Tibial nerve (tissue), 4 donors: ENCODE data around the gene ASCC1.

ENCODE experiments used
- CTCF ChIP-seq, 5 experiments: fragments of 200-600 bp in 3 of 5; fragments of 450-650 bp in 2 of 5; sonication (generic) in 3 of 5; IDR thresholded peaks; one replicate each; pipeline ENCODE4 v1.5.1; 2016 to 2019; ENCODE audit warnings: antibody characterized with exemption in 5 of 5, mild to moderate bottlenecking in 3 of 5, moderate library complexity in 2 of 5
- EP300 ChIP-seq, 2 donors: sonication (generic); formaldehyde crosslinking; IDR thresholded peaks; one replicate each; pipeline ENCODE4 v1.6.1; 2017; ENCODE audit warnings: antibody characterized with exemption in 2 of 2, mild to moderate bottlenecking in 1 of 2
- POLR2A ChIP-seq, 2 donors: fragments of 450-650 bp; IDR thresholded peaks; one replicate each; pipeline ENCODE4 v1.6.1; 2017; ENCODE audit warnings: antibody characterized with exemption in 2 of 2, mild to moderate bottlenecking in 2 of 2, moderate library complexity in 2 of 2

DNA sequence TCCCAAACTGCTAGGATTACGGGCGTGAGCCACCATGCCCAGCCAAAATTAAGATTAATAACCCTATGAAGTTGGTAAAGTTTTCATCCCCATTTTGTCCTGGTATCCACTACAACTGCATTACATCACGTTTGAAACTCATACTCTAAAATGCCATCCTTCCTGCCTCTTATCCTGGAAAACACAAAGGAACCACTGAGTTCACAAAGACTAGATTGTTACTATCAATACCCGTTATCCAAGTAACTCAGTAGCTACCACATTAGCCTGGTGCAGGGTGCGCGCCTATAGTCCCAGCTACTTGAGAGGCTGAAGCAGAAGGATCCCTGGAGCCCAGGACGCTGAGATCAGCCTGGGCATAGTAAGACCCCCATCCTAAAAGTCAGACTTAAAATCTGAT lies 63.8 kb downstream of the ASCC1 start:
- TF ChIP-seq CTCF (IDR thresholded peaks at IDR 0.05): no peak
- TF ChIP-seq EP300 (IDR thresholded peaks at IDR 0.05): no peak
- TF ChIP-seq POLR2A (IDR thresholded peaks at IDR 0.05): no peak
